Transverse colon (tissue), 4 donors: ENCODE measurements around the gene CHRND. TPM values are rescaled to one million over a fixed set of nuclear protein-coding genes. Genes with fewer than 3 reads are reported as not detected.

ENCODE experiments used
- DNase-seq: peaks from one replicate; pipeline ENCODE4 v3.0.0-alpha.2; 2019
- H3K27ac ChIP-seq, 4 donors: fragments of 200-600 bp; sonication (generic); 2 replicates each; pipeline ENCODE4 v1.5.1; 2016 to 2018; ENCODE audit warnings: inconsistent platforms in 4 of 4
- H3K27me3 ChIP-seq: fragments of 200-600 bp; sonication (generic); 2 replicates; pipeline ENCODE4 v1.5.1; 2017; ENCODE audit warnings: inconsistent platforms
- H3K36me3 ChIP-seq, 4 donors: fragments of 200-600 bp; sonication (generic); 2 replicates each; pipeline ENCODE4 v1.5.1; 2017 to 2019; ENCODE audit warnings: inconsistent platforms in 4 of 4
- H3K4me1 ChIP-seq, 4 donors: fragments of 200-600 bp; sonication (generic); 2 replicates each; pipeline ENCODE4 v1.5.1; 2017 to 2020; ENCODE audit warnings: inconsistent platforms in 4 of 4
- H3K4me3 ChIP-seq, 4 donors: fragments of 200-600 bp; sonication (generic); 1 replicate in 1 of 4; 2 replicates in 3 of 4; pipeline versions ENCODE4 v1.5.1 to v1.6.1; 2017 to 2019; ENCODE audit warnings: inconsistent platforms in 4 of 4
- H3K9me3 ChIP-seq, 2 donors: fragments of 200-600 bp; sonication (generic); 2 replicates each; pipeline ENCODE4 v1.5.1; 2017 to 2019; ENCODE audit warnings: inconsistent platforms in 2 of 2
- CTCF ChIP-seq, 5 experiments: fragments of 200-600 bp in 3 of 5; fragments of 450-650 bp in 2 of 5; sonication (generic) in 3 of 5; IDR thresholded peaks; 1 replicate in 2 of 5; 2 replicates in 3 of 5; pipeline ENCODE4 v1.5.1; 2016 to 2017; ENCODE audit warnings: antibody characterized with exemption in 5 of 5, inconsistent platforms in 3 of 5, mild to moderate bottlenecking in 2 of 5, moderate library complexity in 1 of 5
- EP300 ChIP-seq: sonication (generic); formaldehyde crosslinking; IDR thresholded peaks from one replicate; pipeline ENCODE4 v1.6.1; 2017; ENCODE audit warnings: antibody characterized with exemption, low read depth
- POLR2A ChIP-seq: fragments of 450-650 bp; IDR thresholded peaks from one replicate; pipeline ENCODE4 v1.6.1; 2016; ENCODE audit warnings: antibody characterized with exemption, mild to moderate bottlenecking, moderate library complexity
- POLR2AphosphoS5 ChIP-seq, 3 donors: sonication (generic); formaldehyde crosslinking; IDR thresholded peaks; one replicate each; pipeline ENCODE4 v1.6.1; 2016; ENCODE audit warnings: antibody characterized with exemption in 3 of 3
- WGBS, 2 donors: methylation state at CpG; one replicate each; pipeline ENCODE4 v1.1.5; 2018; ENCODE audit warnings: low coverage in 1 of 2; 5-methylcytosine and 5-hydroxymethylcytosine counted together
- in situ Hi-C, 4 donors: fragments of 200-750 bp; cut with MboI; loops; one replicate each; pipeline versions ENCODE4 v1.15.0 to v1.15.1; 2017; ENCODE audit warnings: low sequenced_read_pairs in 3 of 4, low pct_ligation_motif_present in 1 of 4, low pct_unique_long_range_greater_than_20kb in 1 of 4
- intact Hi-C: fragments of 100-400 bp; cut with DNase I; formaldehyde crosslinking; loops from one replicate; pipeline ENCODE4 v1.15.1; 2023; ENCODE audit warnings: low total_unique reads
- total RNA-seq, 4 donors: library from RNA; depleted of rRNA; stranded (reverse); fragments of >200 nt; gene quantifications; one replicate each; pipeline ENCODE4 v1.1.0, GENCODE V29; 2016

Gene CHRND
- total RNA-seq, 4 donors from 2014 or later: not detected

GRCh38 chr2:232479341-232480200 lies 46.4 kb upstream of the CHRND start:
- 37 to 69% methylated on average over 5 to 20 of the region's 21 CpGs for WGBS, 2 donors
- Histone ChIP-seq H3K36me3 (no peaks in the 10 kb centered on the region), H3K4me1 (no peaks in the 10 kb centered on the region), H3K4me3 (no peak overlapping the region), H3K9me3 (no peaks in the 10 kb centered on the region), H3K27ac (no peak overlapping the region), H3K27me3 (peaks cover 44% of the 10 kb centered on the region)
- in situ Hi-C loops (no loop called here), intact Hi-C loops (no loop called here)
- DNase-seq: no peak
- TF ChIP-seq EP300 (no peak), CTCF (IDR thresholded peaks at IDR 0.05) (no peak), POLR2A (no peak), POLR2AphosphoS5 (IDR thresholded peaks at IDR 0.05) (no peak)

GRCh38 chr2:232480201-232481190 lies 45.5 kb upstream of the CHRND start:
- Histone ChIP-seq H3K4me1 (no peaks in the 10 kb centered on the region), H3K27ac (no peak overlapping the region), H3K27me3 (peaks cover 44% of the 10 kb centered on the region), H3K36me3 (no peaks in the 10 kb centered on the region), H3K9me3 (no peaks in the 10 kb centered on the region), H3K4me3 (no peak overlapping the region)
- intact Hi-C loops: no loop called here
- in situ Hi-C loops: no loop called here
- DNase-seq: no peak
- WGBS, 2 donors: 75% methylated on average over 24 of the region's 26 CpGs; no CpG with 5 or more reads in 1 of the 2 donors
- TF ChIP-seq POLR2A (no peak), POLR2AphosphoS5 (IDR thresholded peaks at IDR 0.05) (no peak), EP300 (no peak), CTCF (IDR thresholded peaks at IDR 0.05) (no peak)

- peaks cover 49% of the 10 kb centered on the region for H3K27me3 ChIP-seq
- WGBS, 2 donors: 85 to 100% methylated on average over 1 to 28 of the region's 29 CpGs
- peaks cover 0 to 7% (median 0%) of the 10 kb centered on the region in 4 donors for H3K4me1 ChIP-seq
- H3K27ac ChIP-seq: no peak overlapping the region
- intact Hi-C loops: no loop called here
- in situ Hi-C loops: no loop called here
- no peak for TF ChIP-seq EP300
- no peak for TF ChIP-seq POLR2AphosphoS5 (IDR thresholded peaks at IDR 0.05)
- TF ChIP-seq CTCF (IDR thresholded peaks at IDR 0.05): no peak
- no peak for TF ChIP-seq POLR2A
- no peak for DNase-seq
- no peak overlapping the region for H3K4me3 ChIP-seq
- no peaks in the 10 kb centered on the region for H3K9me3 ChIP-seq
- no peaks in the 10 kb centered on the region for H3K36me3 ChIP-seq
Observed at GRCh38 chr2:232481322-232482140, 44.4 kb upstream of the CHRND start.
